Adrenal gland (tissue), 12 donors: ENCODE data around the gene COLGALT1. TPM values are rescaled to one million over a fixed set of nuclear protein-coding genes. Genes with fewer than 3 reads are reported as not detected.
A peak's percentile ranks its signal among the peaks of the same experiment; 100 is the strongest.
"Not testable (repeated sequence)": the region's sequence is repeated elsewhere in the genome, so short reads cannot be mapped to it uniquely, and the experiment has no call there.

Source experiments
- DNase-seq, 7 donors: peaks; one replicate each; pipeline ENCODE4 v3.0.0-alpha.2; 2019 to 2020
- H3K27ac ChIP-seq, 5 donors: fragments of 200-600 bp; sonication (generic) in 4 of 5; 1 replicate in 3 of 5; 2 replicates in 2 of 5; pipeline versions ENCODE4 v1.5.1 to v1.8.0; 2016 to 2020; ENCODE audit warnings: mild to moderate bottlenecking in 1 of 5
- H3K27me3 ChIP-seq: fragments of 200-600 bp; 2 replicates; pipeline ENCODE4 v1.8.0; 2021
- H3K36me3 ChIP-seq, 2 donors: fragments of 200-600 bp; replicated peaks in 1 of 2; 1 replicate in 1 of 2; 2 replicates in 1 of 2; pipeline versions ENCODE4 v1.5.1 to v1.8.0; 2018 to 2022
- H3K4me1 ChIP-seq, 2 donors: fragments of 200-600 bp; replicated peaks in 1 of 2; 1 replicate in 1 of 2; 2 replicates in 1 of 2; pipeline versions ENCODE4 v1.5.1 to v1.8.0; 2018 to 2021
- H3K4me3 ChIP-seq, 4 donors: fragments of 200-600 bp; sonication (generic) in 3 of 4; one replicate each; pipeline ENCODE4 v1.5.1; 2016 to 2018
- H3K9me3 ChIP-seq, 3 donors: fragments of 200-600 bp; sonication (generic) in 1 of 3; replicated peaks in 1 of 3; 1 replicate in 2 of 3; 2 replicates in 1 of 3; pipeline versions ENCODE4 v1.5.1 to v1.8.0; 2016 to 2021
- CTCF ChIP-seq, 6 experiments: fragments of 450-650 bp in 4 of 6; fragments of 200-600 bp in 2 of 6; sonication (generic) in 1 of 6; IDR thresholded peaks; 1 replicate in 5 of 6; 2 replicates in 1 of 6; pipeline versions ENCODE4 v1.5.1 to v1.8.0; 2016 to 2021; ENCODE audit warnings: antibody characterized with exemption in 6 of 6, mild to moderate bottlenecking in 2 of 6, moderate library complexity in 1 of 6
- POLR2A ChIP-seq, 2 donors: fragments of 450-650 bp; IDR thresholded peaks; one replicate each; pipeline ENCODE4 v1.6.1; 2017; ENCODE audit warnings: antibody characterized with exemption in 2 of 2, mild to moderate bottlenecking in 2 of 2, moderate library complexity in 1 of 2
- WGBS, 4 donors: extraction: QIAGEN DNeasy Blood & Tissue Kit in 2 of 4; methylation state at CpG; one replicate each; pipeline versions ENCODE4 v1.1.5 to v1.1.7; 2013 to 2017; 5-methylcytosine and 5-hydroxymethylcytosine counted together
- intact Hi-C, 2 donors: fragments of 100-400 bp; cut with DNase I; formaldehyde crosslinking; loops; one replicate each; pipeline versions ENCODE4 v1.14.1 to v1.15.0; 2022 to 2023
- polyA plus RNA-seq, 3 donors: library from polyadenylated mRNA; stranded (reverse); fragments of 200-250 nt in 2 of 3; fragments of 350-450 nt in 1 of 3; fragmentation: Illumina TruSeq in 1 of 3; extraction: RNeasy Lipid Tissue Mini Kit (QIAGEN cat#74804) in 1 of 3; gene quantifications; one replicate each; pipeline ENCODE4 v1.2.3, GENCODE V29; 2013 to 2014
- total RNA-seq, 9 donors: library from RNA; depleted of rRNA in 4 of 9; stranded (reverse); fragments of >200 nt in 4 of 9; fragments of 120-200 nt in 1 of 9; fragmentation: NEBNext Ultra II Directional in 1 of 9; extraction: Animal tissue kit (Norgen Biotek cat#: 25700) in 1 of 9; gene quantifications; one replicate each; pipeline versions ENCODE4 v1.1.0 to v1.2.4, GENCODE V29; 2013 to 2023
- donor health status: healthy with polysubstance abuse.
- donor health status: Bipolar disorder and iron deficiency.
- donor health status: DM: yes; HTN: yes; CAD: no.
- donor health status: DM: no; HTN: no; CAD: no.
- donor health status: DM: no; HTN: no; CAD: no.
- donor health status: DM: yes; HTN: yes; CAD: no.

The COLGALT1 gene
- total and polyA plus RNA-seq, 12 donors, result 23.5 to 81.0 (median 56.7) TPM

DNA sequence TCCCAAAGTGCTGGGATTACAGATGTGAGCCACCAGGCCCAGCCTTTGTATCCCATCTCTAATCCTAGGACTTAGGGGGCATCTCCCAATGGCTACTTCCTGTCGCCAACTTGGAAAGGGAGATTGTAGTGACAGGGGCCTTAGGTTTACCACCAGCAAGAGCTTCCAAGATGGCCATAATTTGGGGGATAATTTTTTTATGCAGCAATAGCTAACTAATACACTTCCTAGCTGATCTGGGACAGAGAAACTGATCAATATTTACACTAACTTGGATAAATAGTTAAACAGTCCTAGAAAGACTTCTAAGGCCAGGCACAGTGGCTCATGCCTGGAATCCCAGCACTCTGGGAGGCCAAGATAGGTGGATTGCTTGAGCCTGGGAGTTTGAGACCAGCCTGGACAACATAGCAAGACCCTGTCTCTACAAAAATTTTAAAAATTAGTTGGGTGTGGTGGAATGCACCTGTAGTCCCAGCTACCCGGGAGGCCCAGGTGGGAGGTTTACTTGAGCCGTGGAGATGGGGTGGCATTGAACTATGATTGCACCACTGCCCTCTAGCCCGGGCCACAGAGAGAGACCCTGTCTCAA is 5.3 kb upstream of the COLGALT1 start:
- DNase-seq, result no peak
- WGBS, 4 donors, result 86 to 94% (median 92%) methylated on average over 4 of the region's 4 CpGs
- Histone ChIP-seq H3K9me3 (no peaks in the 10 kb centered on the region), H3K36me3 (no peaks in the 10 kb centered on the region), H3K27me3 (no peaks in the 10 kb centered on the region), H3K27ac (no peak overlapping the region), H3K4me3 (no peak overlapping the region), H3K4me1 (peaks cover 8 to 18% of the 10 kb centered on the region in 2 donors)
- TF ChIP-seq POLR2A (IDR thresholded peaks at IDR 0.05) (no peak), CTCF (IDR thresholded peaks at IDR 0.05) (no peak)
- intact Hi-C loops, result no loop called here

- DNase-seq, H3K4me3 ChIP-seq, intact Hi-C loops, H3K27me3 ChIP-seq, H3K9me3 ChIP-seq, H3K36me3 ChIP-seq: not testable (repeated sequence)
- Histone ChIP-seq H3K27ac (peak overlapping the region in 1 of 5 donors; percentile 84), H3K4me1 (peaks cover 13 to 30% of the 10 kb centered on the region in 2 donors)
- whole genome bisulfite sequencing, 4 donors, result 95 to 99% (median 97%) methylated on average over 4 of the region's 4 CpGs
Measured at GRCh38 chr19:17552735-17553134, 2.7 kb upstream of the COLGALT1 start.

DNA sequence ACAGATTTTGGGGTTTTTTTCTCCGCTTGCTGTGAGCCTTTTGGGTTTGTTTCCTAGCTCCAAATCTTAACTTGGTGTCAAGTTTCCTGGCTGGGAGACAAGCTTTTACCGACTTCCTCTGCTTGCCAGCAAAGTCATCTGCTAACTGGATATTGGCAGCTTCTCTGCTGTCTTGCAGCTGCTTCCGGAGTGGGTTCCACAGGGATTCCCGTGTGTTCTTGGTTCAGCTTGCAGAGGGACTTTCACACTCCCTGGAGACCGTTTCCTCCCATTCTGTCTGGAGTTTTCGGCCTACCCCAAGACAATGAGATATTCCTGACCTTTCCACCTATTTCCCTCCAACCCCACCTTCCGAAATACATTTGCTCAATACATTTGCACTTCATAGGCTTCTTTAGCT is 2.2 kb upstream of the COLGALT1 start:
- Histone ChIP-seq H3K4me1 (peaks cover 13 to 30% of the 10 kb centered on the region in 2 donors), H3K36me3 (peaks cover 0 to 5% of the 10 kb centered on the region in 2 donors), H3K27me3 (no peaks in the 10 kb centered on the region), H3K27ac (peak overlapping the region in 4 of 5 donors; percentile 30 to 84 (median 64)), H3K4me3 (no peak overlapping the region), H3K9me3 (no peaks in the 10 kb centered on the region)
- intact Hi-C loops, result no loop called here
- 15 to 31% (median 24%) methylated on average over 7 of the region's 7 CpGs for WGBS, 4 donors
- peak in 1 of 2 donors; percentile 48 for TF ChIP-seq POLR2A (IDR thresholded peaks at IDR 0.05)
- TF ChIP-seq CTCF (IDR thresholded peaks at IDR 0.05), result no peak
- peak; percentile 69 to 93 (median 87) for DNase-seq

GRCh38 chr19:17554968-17555479 is 425 bp upstream of the COLGALT1 start:
- TF ChIP-seq CTCF (IDR thresholded peaks at IDR 0.05) (peak in 2 of 6 experiments; percentile 8 to 20), POLR2A (IDR thresholded peaks at IDR 0.05) (no peak)
- Histone ChIP-seq H3K27ac (peak overlapping the region in 4 of 5 donors; percentile 25 to 93 (median 62)), H3K27me3 (no peaks in the 10 kb centered on the region), H3K36me3 (peaks cover 0 to 16% of the 10 kb centered on the region in 2 donors), H3K4me3 (peak overlapping the region in 2 of 4 donors; percentile 77 to 99), H3K9me3 (no peaks in the 10 kb centered on the region), H3K4me1 (peaks cover 13 to 40% of the 10 kb centered on the region in 2 donors)
- DNase-seq, result no peak
- 10 to 35% (median 17%) methylated on average over 7 to 19 of the region's 19 CpGs for WGBS, 4 donors
- intact Hi-C loops, result no loop called here
